Tibial nerve (tissue), 3 donors: ENCODE measurements around the gene GFRA3.

Experiments
- CTCF ChIP-seq, 5 experiments: fragments of 200-600 bp in 3 of 5; fragments of 450-650 bp in 2 of 5; sonication (generic) in 3 of 5; IDR thresholded peaks; one replicate each; pipeline ENCODE4 v1.5.1; 2016 to 2019; ENCODE audit warnings: antibody characterized with exemption in 5 of 5, mild to moderate bottlenecking in 3 of 5, moderate library complexity in 2 of 5
- POLR2A ChIP-seq, 2 donors: fragments of 450-650 bp; IDR thresholded peaks; one replicate each; pipeline ENCODE4 v1.6.1; 2017; ENCODE audit warnings: antibody characterized with exemption in 2 of 2, mild to moderate bottlenecking in 2 of 2, moderate library complexity in 2 of 2

- TF ChIP-seq CTCF (IDR thresholded peaks at IDR 0.05) (no peak), POLR2A (IDR thresholded peaks at IDR 0.05) (no peak)
Observed at GRCh38 chr5:138216799-138217198, 57.6 kb downstream of the GFRA3 start.
